Daoy (cell line): ENCODE measurements around the gene BFSP2. TPM values are rescaled to one million over a fixed set of nuclear protein-coding genes. Genes with fewer than 3 reads are reported as not detected.

ENCODE experiments used
- DNase-seq: peaks from one replicate; pipeline ENCODE4 v3.0.0-alpha.2; 2015; ENCODE audit warnings: low read depth
- total RNA-seq: library from RNA; depleted of rRNA; stranded (reverse); fragments of >200 nt; shearing (Covaris generic); gene quantifications from 2 replicates; pipeline ENCODE4 v1.2.3, GENCODE V29; 2014; rRNA removed

Gene BFSP2
- total RNA-seq, result not detected in 2 replicates

GRCh38 chr3:133400006-133400515 is at the start of gene BFSP2:
Gene BFSP2, plus strand, starts transcription at chr3:133400056. Its CDS starts 28 bp downstream, at chr3:133400084.
- no peak for DNase-seq

- DNase-seq, result no peak
Measured at GRCh38 chr3:133354721-133355120, 45.1 kb upstream of the BFSP2 start.

GRCh38 chr3:133360476-133360875 is 39.4 kb upstream of the BFSP2 start:
- DNase-seq, result no peak

- no peak for DNase-seq
Measured at GRCh38 chr3:133361011-133361410, 38.8 kb upstream of the BFSP2 start.

GRCh38 chr3:133361435-133361834 is 38.4 kb upstream of the BFSP2 start:
- no peak for DNase-seq

GRCh38 chr3:133362539-133362938 is 37.3 kb upstream of the BFSP2 start:
- no peak for DNase-seq

GRCh38 chr3:133364704-133365103 is 35.2 kb upstream of the BFSP2 start:
- DNase-seq, result no peak

GRCh38 chr3:133366921-133367320 is 32.9 kb upstream of the BFSP2 start:
- no peak for DNase-seq

- no peak for DNase-seq
Measured at GRCh38 chr3:133367403-133367802, 32.5 kb upstream of the BFSP2 start.

- DNase-seq, result no peak
Measured at GRCh38 chr3:133367956-133368355, 31.9 kb upstream of the BFSP2 start.

GRCh38 chr3:133368371-133369067 is 31.3 kb upstream of the BFSP2 start:
- no peak for DNase-seq

- no peak for DNase-seq
Measured at GRCh38 chr3:133369068-133369440, 30.8 kb upstream of the BFSP2 start.

- DNase-seq, result no peak
Measured at GRCh38 chr3:133371181-133371580, 28.7 kb upstream of the BFSP2 start.

- no peak for DNase-seq
Measured at GRCh38 chr3:133371676-133372075, 28.2 kb upstream of the BFSP2 start.

- peak; percentile 28 for DNase-seq
Measured at GRCh38 chr3:133374708-133375402, 25.0 kb upstream of the BFSP2 start.

GRCh38 chr3:133375403-133375745 is 24.5 kb upstream of the BFSP2 start:
- no peak for DNase-seq

- peak; percentile 35 for DNase-seq
Measured at GRCh38 chr3:133376810-133377209, 23.0 kb upstream of the BFSP2 start.

- peak; percentile 25 for DNase-seq
Measured at GRCh38 chr3:133377396-133377795, 22.5 kb upstream of the BFSP2 start.

GRCh38 chr3:133379926-133380325 is 19.9 kb upstream of the BFSP2 start:
- no peak for DNase-seq

GRCh38 chr3:133380481-133381225 is 19.2 kb upstream of the BFSP2 start:
- no peak for DNase-seq

GRCh38 chr3:133381346-133382109 is 18.3 kb upstream of the BFSP2 start:
- DNase-seq, result no peak

- no peak for DNase-seq
Measured at GRCh38 chr3:133383175-133383574, 16.7 kb upstream of the BFSP2 start.
